NCI-H345 (cell line): ENCODE results near the gene NGEF.

Experiments
- DNase-seq: peaks from one replicate; lab custom pipeline; 2025; lab: John Stamatoyannopoulos, UW

Gene NGEF

DNA sequence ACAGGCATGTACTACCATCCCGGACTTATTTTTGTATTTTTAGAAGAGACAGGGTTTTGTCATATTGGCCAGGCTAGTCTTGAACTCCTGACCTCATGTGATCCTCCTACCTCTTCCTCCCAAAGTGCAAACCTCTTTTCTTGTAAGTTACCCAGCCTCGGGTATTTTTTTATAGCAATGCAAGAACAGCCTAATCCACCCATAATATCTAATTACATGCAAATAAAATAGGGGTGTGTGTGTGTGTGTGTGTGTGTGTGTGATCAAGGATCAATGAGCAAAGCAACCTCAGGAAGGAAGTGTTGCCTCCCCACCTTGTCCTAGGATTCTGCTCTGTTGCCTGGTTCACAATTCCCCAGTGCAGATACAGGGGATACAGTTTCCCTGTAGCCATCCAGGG lies 45.6 kb downstream of the NGEF start:
- no peak for DNase-seq

DNA sequence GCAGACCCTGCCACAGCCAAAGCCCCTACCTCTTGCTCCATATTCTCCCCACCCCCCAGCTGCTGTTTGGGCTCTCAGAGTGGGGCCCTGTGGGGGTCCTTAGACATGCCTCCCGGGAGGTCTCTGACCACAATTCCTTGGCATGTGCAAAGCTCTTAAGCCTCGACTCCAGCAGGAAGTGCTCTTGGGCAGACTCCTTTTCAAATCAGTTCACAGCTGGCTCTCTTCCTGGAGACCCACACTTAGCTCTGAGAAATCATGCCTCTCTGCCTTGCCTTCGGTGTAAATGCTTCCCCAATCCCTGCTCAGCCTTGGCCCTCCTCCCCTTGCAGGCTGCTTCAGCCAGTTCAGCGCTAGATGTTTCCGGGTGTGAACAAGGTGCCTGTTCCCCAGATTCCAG lies 46.9 kb downstream of the NGEF start:
- DNase-seq, result no peak

DNA sequence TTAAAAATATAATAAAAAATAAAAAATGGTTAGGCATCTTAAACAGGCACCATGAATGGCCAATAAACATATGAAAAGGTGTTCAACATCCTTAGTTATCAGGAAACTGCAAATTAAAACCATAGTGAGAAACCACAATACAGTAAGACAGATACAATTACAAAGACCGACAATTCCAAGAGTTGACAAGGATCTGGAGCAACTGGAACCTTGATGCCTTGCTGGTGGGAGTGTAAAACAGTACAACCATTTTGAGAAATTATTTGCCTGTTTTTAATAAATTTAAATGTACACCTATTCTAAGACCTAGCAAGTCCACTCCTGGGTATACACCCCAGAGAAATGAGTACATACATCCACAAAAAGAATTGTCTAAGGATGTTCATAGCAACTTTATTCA lies 49.1 kb downstream of the NGEF start:
- no peak for DNase-seq

DNA sequence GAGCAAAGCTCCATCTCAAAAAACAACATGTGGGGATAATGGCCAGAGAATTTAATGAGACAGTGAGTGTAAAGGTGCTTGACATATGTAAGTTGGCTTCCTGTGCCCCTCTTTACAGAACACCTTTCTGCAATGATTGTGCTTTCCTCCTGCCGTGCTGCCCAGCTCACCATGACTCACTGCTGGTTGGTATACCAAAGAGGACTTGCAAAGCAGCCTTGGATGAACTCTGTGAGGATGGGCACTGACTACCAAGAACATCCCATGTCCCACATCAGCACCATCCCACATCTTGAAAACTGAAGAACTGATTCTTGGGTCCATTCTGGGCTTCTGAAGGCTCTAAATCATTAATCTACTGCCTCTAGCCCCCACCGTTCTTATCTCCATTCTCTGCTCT lies 52.2 kb downstream of the NGEF start:
- no peak for DNase-seq

- DNase-seq, result no peak
Observed at GRCh38 chr2:232959139-232959538, 53.9 kb downstream of the NGEF start.

- DNase-seq, result no peak
Observed at GRCh38 chr2:232957657-232958090, 55.4 kb downstream of the NGEF start.

- no peak for DNase-seq
Observed at GRCh38 chr2:232955856-232956255, 57.2 kb downstream of the NGEF start.

DNA sequence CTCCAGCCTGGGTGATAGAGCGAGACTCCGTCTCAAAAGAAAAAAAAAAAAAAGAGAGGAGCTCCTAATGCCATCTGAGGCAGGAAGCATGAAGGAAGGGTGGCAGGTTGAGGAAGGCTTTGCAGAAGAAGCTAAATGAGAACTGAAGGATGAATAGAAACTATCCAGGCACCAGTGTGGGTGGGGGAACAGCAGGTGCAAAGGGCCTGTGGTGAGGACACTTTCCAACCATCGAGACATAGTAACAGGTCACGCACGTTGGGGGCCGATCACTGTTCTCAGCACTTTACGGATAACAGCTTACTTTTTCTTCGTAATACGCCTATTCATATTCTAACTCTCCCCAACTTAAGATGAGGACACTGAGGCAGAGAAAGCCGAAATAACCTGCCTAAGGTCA lies 58.4 kb downstream of the NGEF start:
- DNase-seq, result no peak

DNA sequence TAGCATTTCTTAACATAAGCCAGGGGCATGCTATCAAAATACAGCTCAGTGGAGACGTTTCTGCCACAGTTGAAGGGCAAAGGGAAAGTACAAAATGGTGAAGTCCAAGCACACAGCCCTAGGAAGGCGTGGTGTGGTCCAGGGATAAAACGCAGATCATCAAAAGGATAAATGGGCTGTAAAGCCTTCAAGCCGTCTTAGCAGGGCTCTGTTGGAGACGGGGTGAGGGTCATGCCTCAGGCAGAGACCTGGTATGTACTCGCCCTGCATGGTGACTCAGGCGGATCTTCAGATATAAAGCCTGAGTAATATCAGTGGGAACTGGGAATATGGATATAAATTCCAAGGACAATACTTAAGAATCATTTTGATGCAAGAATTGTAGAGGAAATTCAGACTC lies 61.2 kb downstream of the NGEF start:
- DNase-seq, result no peak

- no peak for DNase-seq
Observed at GRCh38 chr2:232951181-232951580, 61.9 kb downstream of the NGEF start.

DNA sequence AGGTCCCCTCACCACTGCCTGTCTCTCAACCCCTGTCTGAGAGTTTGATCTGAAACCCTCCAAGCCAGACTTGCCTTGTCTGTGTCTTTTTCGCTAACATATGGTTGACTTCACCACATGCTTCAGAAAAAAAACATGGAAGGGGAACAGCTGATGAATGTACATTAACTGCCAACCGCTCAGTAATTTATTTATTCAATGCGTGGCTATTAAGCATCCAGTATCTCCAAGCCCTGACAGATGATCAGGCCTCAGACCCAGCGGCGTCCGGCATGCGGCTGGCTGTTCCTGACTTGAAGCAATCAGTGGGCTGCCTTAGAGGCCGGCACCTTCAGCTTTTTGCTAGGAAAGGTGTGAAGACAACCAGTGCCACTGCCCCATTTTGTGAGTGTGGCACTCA lies 62.3 kb downstream of the NGEF start:
- no peak for DNase-seq

- no peak for DNase-seq
Observed at GRCh38 chr2:232949016-232949415, 64.0 kb downstream of the NGEF start.

DNA sequence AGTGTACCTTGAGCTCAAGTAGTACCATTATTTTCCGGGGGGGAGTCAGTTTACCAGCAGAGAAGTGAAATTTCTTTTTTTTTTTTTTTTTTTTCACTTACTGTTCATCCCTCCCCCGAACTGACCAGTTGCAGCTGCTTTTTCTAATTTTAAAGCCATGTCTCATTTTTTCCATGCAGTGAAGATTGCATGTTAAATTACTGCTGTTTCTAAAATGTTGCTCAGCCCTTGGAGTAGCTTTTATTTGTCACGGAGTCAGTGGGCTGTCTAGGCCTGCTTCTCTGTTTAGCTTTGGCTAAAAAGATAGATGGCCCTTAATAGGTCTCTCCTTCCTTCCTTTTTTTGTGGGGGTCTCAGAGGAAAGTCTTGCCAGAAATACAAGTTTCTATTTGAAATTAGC lies 70.2 kb downstream of the NGEF start:
- no peak for DNase-seq

DNA sequence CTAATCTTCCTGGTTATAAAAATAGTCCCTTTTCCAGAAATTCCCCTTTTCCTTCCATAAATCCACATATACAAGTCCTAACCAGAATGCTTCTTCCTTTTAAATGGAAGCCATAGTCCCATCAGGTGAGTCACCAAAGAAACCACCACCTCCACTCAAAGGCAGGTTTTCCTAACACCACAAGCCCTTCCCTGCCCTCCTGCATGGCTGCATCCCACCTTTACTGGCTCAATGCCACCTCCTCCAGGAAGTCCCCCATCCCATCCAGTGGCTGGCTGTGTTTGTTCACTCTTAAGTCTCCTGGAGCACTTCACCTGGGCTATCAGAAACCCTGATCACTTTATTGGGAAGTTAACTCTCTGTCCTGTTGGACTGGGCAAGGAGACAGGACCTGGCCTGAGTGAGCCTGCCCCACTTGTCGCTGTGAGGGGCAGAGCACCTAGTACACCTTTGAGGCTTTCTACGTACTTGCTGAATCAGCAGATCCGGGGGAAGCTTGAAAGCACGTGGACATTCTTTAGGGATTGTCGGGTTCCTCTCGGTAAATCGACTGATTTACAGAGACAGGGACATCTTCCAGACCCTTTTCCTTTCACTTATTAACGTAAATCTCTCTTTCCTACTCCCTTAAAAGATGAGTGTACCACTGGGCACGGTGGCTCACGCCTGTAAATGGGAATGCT lies 71.0 kb downstream of the NGEF start:
- DNase-seq, result no peak

- DNase-seq, result no peak
Observed at GRCh38 chr2:232941400-232941799, 71.7 kb downstream of the NGEF start.

- DNase-seq, result no peak
Observed at GRCh38 chr2:232940724-232941123, 72.3 kb downstream of the NGEF start.

- DNase-seq, result no peak
Observed at GRCh38 chr2:232937278-232937906, 75.7 kb downstream of the NGEF start.

DNA sequence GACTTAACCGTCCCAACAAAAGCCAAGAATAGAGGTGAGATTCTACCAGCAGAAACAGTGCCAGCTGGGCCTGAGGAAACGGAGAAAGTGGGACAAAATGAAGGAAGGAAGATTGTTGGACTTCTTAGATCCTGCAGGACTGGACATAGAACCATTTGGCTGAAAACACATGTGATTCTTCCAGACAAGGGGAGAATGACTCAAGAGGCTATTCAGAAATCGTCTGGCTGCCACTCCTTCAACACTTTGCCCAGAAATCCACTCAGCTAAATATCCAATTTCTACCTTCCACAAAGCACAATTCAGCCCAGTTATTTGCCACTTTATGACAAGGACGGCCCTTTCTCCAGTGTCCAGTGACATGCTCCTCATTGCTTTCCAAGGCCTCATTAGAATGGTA lies 81.4 kb downstream of the NGEF start:
- no peak for DNase-seq

DNA sequence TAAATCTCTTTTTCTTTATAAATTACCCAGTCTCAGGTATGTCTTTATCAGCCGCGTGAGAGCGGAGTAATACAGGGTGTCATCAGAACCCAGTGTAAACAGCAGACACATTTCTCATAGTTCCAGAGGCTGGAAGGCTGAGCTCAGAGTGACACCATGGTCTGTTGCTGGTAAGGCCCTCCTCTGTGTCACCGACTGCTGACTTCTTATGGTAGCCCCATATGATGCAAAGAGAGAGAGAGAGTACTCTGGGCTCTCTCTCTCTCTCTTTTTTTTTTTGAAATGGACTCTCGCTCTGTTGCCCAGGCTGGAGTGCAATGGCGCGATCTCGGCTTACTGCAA lies 83.0 kb downstream of the NGEF start:
- no peak for DNase-seq

DNA sequence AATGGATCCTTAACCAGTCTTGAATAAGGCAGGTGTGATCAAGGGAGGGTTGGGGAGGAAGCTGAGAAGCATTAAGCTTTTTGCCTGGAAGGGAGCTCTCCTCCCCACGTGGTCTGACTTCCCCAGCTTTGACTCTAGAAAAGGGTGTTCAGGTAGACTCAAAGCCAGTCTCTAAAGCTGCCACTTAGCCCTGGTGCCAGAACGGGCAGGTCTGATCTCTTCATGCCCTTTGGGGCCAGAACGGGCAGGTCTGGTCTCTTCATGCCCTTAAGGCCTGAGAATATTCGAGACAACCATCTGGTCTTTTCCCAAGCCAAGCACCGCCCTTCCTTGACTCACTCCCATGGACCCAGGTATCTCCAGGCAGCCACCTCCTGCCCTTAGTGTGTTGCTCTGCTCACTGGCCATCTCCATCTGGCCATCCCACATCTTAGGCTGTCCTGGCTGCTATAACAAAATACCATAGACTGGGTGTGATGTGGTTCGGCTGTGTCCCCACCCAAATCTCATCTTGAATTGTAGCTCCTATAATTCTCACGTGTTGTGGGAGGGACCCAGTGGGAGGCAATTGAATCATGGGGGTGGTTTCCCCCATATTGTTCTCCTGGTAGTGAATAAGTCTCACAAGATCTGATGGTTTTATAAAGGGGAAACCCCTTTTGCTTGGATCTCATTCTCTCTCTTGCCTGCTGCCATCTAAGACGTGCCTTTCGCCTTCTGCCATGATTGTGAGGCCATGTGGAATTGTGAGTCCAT lies 83.6 kb downstream of the NGEF start:
- DNase-seq, result no peak

- no peak for DNase-seq
Observed at GRCh38 chr2:232928551-232929302, 84.3 kb downstream of the NGEF start.

- DNase-seq, result peak; percentile 46
Observed at GRCh38 chr2:232927793-232928550, 85.1 kb downstream of the NGEF start.
